Tibial nerve (tissue), 4 donors: ENCODE results near the gene MYF6.

Experiments used
- EP300 ChIP-seq, 2 donors: sonication (generic); formaldehyde crosslinking; IDR thresholded peaks; one replicate each; pipeline ENCODE4 v1.6.1; 2017; ENCODE audit warnings: antibody characterized with exemption in 2 of 2, mild to moderate bottlenecking in 1 of 2
- POLR2A ChIP-seq, 2 donors: fragments of 450-650 bp; IDR thresholded peaks; one replicate each; pipeline ENCODE4 v1.6.1; 2017; ENCODE audit warnings: antibody characterized with exemption in 2 of 2, mild to moderate bottlenecking in 2 of 2, moderate library complexity in 2 of 2
- TF ChIP-seq, protein P1 (sequence below), 5 experiments: fragments of 200-600 bp in 3 of 5; fragments of 450-650 bp in 2 of 5; sonication (generic) in 3 of 5; IDR thresholded peaks; one replicate each; pipeline ENCODE4 v1.5.1; 2016 to 2019; ENCODE audit warnings: antibody characterized with exemption in 5 of 5, mild to moderate bottlenecking in 3 of 5, moderate library complexity in 2 of 5

DNA sequence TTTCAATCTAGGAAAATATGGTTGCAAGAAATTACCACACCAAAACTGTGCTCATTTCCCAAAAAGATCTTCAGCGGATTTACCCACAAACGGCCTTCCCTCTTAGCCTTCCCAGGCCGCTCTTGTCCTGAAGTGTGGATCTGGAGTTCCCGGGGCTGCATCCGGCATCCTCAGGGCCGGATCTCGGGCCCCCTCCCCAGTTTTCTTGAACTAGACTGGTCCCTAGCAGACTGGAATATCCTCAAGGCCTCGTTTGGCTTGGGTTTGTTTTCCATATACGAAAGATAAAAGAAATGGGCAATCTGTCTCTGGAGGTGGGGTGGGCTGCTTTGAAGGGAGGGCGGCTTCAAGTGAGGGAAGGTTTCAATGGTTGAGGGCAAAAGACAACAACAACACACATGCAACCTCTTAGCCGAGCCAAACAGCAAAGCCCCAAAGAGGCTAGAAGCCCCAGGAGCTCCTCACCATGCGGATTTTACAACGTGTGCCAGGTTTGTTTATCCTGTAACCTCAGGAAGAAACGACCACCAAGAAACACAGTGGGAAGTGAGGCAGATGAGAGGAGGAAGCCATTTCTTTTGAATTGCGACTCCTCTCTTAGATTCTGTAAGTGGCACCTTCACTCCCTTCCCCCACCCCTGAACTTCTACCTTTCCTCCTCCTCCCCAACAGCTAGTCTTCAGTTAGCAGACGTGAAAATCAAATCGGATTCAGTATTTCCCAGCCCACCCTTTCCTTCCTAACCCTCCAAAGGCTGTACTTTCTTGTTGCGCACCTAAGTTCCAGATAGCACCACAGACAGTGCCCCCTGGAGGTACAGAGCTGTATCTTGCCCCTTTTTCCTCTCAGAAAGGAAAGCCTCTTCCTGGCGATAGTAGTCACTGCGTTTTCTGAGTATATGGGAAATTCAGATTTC, 2.6 kb downstream of the MYF6 start:
- TF ChIP-seq, protein P1, sequence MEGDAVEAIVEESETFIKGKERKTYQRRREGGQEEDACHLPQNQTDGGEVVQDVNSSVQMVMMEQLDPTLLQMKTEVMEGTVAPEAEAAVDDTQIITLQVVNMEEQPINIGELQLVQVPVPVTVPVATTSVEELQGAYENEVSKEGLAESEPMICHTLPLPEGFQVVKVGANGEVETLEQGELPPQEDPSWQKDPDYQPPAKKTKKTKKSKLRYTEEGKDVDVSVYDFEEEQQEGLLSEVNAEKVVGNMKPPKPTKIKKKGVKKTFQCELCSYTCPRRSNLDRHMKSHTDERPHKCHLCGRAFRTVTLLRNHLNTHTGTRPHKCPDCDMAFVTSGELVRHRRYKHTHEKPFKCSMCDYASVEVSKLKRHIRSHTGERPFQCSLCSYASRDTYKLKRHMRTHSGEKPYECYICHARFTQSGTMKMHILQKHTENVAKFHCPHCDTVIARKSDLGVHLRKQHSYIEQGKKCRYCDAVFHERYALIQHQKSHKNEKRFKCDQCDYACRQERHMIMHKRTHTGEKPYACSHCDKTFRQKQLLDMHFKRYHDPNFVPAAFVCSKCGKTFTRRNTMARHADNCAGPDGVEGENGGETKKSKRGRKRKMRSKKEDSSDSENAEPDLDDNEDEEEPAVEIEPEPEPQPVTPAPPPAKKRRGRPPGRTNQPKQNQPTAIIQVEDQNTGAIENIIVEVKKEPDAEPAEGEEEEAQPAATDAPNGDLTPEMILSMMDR (IDR thresholded peaks at IDR 0.05), result no peak
- no peak for TF ChIP-seq POLR2A (IDR thresholded peaks at IDR 0.05)
- TF ChIP-seq EP300 (IDR thresholded peaks at IDR 0.05), result no peak
